ENCODE measurements around the gene ADAMTS18. TPM values are rescaled to one million over a fixed set of nuclear protein-coding genes. Genes with fewer than 3 reads are reported as not detected.
A peak's percentile ranks its signal among the peaks of the same experiment; 100 is the strongest.

Gene ADAMTS18
- total RNA-seq, 1 experiment from 2014 or later = 0.12 TPM

DNA sequence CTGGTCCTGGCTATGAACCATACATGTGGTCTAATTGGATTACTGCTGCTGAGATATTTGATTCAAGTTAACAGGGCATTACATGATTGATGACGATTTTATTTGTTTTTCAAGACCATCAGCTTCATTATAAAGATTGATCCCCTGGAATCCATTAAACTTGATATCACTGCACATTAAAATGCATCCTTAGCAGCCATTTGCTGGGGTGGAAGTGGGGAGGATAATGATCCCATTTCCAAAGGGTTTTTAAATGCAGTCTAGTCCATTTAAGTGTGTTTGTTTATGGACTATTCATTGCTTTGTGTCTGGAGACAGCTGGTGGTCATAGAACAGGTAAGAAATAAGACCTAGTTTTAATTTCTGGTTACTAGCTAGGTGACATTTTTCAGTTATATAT is 40.9 kb downstream of the ADAMTS18 start:
- no peak for DNase-seq (ENCODE audit: low read depth)

DNA sequence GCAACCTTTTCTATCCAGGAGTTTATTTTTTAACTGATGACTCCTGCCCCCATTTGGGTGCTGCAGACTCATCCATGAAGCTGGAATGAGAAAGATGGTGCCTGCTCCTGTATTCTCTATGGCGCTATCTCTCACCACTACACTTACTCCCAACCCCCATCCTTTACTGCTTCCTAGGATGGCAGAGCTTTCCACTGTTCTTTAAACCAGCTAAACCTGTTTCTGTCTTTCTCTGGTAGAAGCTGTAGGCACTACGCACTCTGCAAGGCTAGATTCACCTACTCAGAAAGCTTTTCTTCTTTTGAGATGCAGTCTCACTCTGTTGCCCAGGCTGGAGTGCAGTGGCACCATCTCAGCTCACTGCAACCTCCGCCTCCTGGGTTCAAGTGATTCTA is 47.0 kb downstream of the ADAMTS18 start:
- no peak for DNase-seq (ENCODE audit: low read depth)

DNA sequence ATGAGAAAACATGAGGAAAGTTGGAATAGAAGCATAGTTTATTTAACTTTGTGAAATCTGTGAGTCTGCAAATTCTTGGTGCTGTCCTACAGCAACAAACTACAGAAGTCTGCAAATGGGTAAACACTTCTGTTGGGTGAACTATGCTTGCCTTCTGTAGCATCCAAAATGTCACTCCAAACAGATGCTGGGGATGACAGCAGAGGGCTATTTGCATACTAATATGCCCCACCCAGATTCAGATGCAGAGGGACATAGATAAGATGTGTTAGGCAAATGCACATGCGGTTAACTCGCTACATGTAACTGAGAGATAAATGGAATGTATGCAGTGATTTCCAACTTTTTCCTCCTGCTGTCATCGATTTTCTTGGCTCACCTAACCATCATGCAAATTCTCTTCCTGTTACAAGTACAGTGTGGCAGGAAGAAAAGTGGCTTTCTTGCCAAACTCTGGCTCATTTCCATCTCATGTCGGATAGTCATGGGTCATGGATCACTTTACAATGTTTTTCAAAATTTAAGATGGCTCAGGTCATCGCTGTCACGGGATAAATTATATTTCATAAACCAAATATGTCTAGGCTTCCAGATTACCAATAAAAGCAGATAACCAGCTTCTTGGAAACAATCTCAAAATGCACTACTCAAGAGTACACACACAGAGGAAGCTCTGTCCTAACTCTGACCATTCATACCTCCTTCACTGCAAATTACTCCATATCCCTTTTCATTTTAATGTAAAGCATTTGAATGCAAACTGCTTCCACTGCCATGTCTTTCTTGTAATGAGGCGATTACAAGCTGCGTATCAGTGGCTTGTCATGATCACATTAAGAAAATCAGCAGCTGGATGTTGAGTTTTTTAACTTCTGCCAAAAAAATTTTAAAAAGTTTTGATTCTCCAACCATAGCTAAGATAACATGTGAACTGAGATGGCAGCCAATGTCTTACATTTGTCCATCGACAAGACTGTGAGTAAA is 47.7 kb downstream of the ADAMTS18 start:
- no peak for DNase-seq (ENCODE audit: low read depth)

DNA sequence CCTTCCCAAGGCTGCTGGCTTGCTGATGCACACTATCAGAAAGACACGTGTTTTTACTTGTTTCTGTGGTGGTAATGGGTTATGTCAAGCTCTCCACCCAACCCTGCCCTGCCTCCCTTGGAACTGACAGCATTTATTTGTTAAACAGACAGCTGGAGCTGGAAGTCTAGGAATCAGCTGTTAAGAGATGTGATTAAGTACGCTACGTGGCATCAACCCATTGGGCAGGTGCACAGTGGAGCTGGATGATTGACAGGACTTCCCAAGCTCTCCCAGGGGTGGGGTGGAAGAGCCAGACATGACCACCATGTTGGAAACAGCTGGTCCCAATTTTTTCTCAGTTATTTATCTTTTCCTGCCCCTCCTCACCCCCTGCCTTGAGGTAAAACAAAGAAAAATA is 49.4 kb downstream of the ADAMTS18 start:
- no peak for DNase-seq (ENCODE audit: low read depth)

DNA sequence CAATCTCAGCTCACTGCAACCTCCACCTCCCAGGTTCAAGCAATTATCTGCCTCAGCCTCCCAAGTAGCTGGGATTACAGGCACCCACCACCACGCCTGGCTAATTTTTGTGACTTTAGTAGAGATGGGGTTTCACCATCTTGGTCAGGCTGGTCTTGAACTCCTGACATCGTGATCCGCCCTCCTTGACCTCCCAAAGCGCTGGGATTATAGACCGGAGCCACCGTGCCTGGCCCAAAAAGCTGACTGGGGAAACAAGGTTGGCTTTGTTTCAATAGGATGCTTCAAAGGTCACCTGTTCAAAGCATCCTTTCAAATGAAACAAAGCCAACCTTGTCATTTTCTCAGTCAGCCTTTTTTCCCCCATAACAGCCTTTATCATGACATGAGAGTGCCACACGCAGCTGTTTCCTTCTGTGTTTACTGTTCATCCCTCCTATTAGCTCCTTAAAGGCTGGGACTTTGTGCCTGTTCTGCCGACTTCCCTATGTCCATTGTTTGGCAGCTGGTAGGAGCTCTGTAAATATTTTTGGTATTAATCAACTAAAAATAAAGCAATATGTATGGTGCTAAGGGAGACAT is 51.1 kb downstream of the ADAMTS18 start:
- DNase-seq (ENCODE audit: low read depth) = no peak

DNA sequence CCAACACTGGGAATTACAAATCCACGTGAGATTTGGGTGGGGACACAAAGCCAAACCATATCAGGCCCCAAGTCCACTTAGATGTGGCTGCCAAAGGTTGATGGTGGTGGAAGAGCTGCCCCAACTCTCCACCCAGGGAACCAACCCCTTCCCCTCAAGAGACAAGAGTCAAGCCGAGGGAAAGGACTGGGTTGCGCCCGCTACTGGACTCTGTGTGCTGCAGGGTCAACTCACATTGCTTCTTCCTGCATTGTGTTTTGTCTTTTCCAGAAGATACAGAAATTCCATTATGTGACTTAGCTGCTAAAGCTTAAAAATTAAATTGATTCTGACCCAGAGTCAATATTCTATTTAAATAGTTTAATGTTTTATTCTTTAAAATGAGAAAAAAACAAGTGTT is 58.5 kb downstream of the ADAMTS18 start:
- no peak for DNase-seq (ENCODE audit: low read depth)

DNA sequence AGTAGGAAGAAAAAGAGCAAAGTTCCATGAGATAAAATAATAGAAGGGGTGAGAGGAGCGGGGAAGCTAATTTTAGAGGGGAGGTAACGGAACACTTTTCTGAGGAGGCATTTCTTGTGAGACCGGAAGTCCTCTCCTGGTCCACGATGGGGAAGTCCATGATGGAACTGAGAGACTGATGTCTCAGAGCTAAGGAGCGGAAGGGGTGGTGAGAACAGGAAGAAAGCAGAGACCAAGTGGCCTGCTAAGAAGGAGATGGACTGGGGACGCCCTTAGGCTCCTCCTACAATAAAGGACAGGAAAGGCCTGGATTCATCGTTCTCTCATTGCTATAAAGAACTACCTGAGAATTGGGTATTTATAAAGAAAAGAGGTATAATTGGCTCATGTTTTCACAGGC is 59.4 kb downstream of the ADAMTS18 start:
- no peak for DNase-seq (ENCODE audit: low read depth)

DNA sequence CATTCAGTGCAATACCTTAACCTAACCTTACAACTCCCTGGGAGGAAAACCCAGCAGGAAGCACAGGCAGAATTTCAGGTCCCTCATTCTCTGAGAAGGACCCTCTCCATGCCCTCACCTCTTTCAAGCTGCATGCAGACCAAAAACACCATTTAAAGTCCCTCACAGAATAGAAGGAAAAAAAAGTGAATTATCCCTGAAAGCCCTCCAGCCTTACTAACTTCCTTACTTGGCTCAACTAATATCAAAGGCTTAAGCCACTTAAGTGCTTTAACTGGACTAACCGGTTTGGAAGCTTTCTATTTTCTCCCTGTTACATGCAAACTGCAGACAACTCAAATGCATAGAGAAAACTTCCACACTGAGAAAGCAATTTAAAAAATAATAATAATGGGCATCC is 60.5 kb downstream of the ADAMTS18 start:
- DNase-seq (ENCODE audit: low read depth) = no peak

DNA sequence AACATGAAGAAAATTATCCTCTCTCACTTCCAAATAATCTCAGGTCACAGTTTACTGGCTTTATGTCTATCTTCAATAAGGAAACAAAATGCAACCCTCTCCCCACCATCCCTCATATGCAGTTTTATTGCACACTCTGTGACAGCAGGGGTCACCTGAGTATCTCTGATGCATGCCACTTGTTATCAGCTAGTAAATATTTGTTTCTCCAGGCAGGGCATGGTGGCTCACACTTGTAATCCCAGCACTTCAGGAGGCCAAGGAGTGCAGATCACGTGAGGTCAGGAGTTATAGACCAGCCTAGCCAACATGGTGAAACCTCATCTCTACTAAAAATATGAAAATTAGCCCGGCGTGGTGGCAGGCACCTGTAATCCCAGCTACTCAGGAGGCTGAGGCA is 61.1 kb downstream of the ADAMTS18 start:
- DNase-seq (ENCODE audit: low read depth) = no peak

DNA sequence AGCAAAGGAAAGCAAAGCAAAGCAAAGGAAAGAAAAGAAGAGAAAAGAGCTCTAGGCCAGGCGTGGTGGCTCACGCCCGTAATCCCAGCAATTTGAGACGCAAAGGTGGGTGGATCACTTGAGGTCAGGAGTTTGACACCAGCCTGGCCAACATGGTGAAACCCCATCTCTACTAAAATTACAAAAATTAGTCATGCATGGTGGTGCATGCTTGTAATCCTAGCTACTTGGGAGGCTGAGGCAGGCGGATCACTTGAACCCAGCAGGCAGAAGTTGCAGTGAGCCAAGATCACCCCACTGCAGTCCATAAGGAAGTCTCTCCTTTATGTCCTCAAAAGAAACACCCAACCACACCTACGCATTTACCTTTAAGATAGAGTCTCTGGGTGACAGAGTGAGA is 70.1 kb downstream of the ADAMTS18 start:
- DNase-seq (ENCODE audit: low read depth) = no peak

DNA sequence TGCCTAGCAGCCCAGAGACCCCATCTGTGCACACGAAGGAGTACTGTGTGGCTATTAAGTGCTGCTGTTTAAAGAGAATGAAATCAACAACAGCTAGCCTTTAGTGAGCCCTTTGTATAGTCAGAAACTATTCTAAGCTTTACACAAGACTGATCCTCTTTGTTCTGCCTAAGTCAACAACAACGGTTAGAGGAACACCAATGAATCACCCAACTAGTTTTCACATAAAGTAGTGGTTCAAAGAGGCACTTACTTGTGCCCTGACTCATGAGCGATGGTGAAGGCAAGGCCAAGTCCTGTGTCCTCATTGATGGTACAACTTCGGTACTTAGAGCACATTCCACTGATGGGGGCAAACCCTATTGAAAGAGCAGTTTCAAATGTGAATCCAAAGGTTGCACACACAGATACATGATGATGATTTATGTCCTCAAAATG is 75.8 kb downstream of the ADAMTS18 start:
- DNase-seq (ENCODE audit: low read depth) = peak; percentile 80

DNA sequence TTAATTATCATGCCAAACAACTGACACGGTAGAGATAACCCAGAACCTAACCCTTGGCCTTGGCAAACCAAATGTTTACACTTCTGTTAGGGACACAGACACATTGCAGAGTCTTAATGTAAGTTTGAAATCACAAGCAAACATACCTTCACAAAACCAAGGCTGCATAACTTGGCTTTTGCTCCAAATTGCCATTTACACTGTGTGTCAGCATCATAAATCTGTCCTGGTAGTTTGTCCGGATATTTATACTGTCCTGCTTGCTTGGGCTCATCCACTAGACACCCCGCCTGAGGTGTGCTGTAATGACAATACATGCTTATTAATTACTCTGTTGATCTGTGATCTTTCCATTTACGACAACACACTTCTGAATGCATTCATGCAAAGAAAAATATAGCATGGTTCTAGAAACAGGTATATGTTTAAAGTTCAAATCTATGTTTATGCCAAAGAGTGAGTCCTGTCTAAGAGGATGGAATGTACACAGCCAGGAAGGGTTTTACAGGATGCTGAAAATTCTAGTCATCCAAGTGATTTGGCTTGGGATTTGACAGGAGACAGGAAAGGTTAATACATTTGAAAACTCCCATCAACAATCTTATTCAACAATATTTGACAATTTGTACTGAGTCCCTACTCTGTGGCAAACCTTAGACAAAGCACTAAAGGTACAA is 81.1 kb downstream of the ADAMTS18 start:
- DNase-seq (ENCODE audit: low read depth) = peak; percentile 40

DNA sequence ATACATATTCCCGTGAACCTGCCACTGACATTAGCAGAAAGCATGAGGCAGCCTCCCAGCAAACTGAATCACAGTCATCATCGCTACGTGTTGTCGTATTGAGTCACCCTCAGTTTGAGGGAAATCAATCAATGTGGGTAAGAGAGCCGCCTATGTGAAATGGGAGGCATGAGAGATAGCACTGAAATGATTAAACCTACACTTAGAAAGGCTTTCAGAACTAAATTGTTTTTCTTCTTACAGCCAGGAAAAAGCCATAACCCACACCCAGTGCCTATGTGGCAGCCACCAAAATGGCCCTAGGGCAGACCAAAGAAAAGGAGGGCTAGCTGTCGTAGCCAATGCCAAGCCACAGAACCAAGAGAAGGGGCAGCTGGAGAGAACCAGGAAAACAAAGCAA is 90.5 kb downstream of the ADAMTS18 start:
- peak; percentile 88 for DNase-seq (ENCODE audit: low read depth)

DNA sequence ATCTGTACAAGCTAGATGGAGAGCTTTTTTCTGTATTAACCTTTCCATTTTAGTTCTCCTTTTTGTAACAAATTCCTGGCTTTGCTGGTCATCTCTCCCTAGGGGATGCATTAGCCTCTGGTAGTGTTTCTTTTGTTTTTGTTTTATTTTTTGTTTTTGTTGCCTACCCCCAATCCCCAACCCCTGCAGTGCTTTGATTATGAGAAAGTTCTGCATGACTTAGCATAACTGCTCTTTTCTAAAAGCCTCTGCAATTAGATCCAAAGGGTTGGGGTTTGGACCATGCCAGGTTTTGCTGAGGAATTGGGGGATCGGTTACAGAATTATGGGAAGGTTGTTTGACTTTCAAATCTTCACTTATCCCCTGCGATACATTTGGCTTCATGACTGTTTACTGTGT is 98.2 kb downstream of the ADAMTS18 start:
- DNase-seq (ENCODE audit: low read depth) = no peak

DNA sequence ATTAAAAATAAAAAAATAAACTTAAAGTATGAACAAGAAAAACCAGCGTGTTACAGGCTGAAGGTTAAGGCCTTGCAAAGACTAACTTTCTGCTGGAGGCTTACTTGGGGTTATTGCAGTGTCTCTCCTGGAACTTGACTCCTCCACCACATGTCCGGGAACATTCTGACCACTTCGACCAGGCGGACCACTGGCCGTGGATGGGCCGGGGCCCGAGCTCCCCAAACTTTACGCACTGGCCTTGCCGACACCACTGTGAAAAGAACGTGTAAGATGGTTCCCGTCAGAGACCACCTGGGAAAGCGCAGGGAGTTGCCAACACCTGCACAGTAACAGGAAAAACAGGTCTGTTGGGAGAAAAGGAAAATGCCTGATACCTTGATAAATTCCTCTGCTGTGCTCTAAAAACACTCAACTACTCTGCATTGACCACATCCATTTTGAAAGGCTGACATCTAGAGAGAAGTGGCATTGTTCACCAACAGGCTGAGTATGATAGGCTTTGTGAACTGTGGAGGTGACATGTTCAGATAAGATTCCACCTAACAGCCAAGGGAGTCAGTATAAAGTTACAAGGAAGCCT is 99.1 kb downstream of the ADAMTS18 start:
- no peak for DNase-seq (ENCODE audit: low read depth)

DNA sequence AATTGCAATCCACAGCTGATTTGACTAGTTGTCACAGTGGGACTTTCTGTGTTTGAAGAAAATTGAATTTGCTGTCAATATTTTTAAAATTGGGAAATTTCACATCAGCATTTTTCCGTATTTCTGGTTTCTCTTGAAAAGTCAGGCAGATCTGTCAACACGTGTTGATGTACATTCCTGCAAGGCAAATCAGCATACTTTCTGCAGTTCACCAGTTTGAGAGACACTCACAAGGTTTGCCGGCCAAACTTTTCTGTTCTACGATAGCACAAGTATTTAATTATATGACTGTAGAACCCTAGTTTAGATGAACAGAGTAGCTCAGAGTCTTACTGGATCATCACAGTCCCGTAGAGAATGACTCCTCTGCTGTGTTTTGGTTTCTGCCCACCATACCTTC is 102.0 kb downstream of the ADAMTS18 start:
- no peak for DNase-seq (ENCODE audit: low read depth)

DNA sequence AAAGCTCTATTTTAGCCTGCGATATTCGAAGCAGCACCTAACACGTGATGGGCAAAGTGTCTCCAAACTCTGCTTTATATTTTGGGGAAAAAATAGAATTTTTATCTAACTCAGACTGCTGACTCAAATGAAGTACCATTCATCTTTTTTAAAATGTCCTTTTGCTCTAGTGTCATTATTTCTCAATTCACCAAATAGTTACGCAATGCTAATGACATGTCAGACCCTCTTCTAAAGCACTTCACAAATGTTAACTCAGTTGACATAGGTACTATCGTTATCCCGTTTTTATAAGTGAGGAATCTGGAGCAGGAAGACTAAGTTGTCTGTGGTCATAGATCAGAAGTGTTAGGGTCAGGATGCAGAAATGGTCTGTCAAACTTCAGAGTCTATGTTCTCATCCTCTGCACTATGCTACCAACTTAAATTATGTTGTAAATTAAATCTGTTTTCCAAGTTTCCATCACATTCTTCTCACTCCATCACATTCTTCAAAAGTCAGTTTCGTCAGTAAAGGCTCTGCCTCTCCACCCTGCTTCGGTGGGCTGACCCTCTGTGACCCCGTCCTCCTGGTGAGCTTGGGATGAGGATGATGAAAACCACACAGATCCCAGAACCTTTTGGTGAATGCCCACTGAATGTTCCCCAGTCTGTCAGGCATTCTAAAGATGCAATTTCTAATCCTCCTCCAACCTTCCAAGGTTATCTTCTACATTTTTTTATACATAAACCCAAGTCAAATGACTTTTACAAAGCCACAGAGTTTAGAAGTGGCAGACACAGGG is 102.8 kb downstream of the ADAMTS18 start:
- no peak for DNase-seq (ENCODE audit: low read depth)

DNA sequence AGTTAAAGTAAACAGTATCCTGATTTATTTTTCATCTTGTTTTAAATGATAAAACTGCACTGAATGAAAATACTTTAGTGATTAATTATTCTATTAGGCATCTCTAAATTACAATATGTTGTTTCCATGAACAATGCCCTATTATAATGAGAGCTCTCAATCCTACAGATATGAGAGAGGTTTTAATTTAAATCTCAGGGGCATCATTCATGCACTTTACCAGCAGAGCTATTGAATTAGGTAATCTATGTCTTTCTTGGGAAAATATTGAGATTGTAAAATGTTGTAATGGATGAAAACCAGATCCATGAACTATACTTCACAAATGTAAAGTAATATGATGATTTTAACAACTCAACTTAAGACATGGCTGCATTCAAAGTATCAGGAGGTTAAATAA is 103.8 kb downstream of the ADAMTS18 start:
- DNase-seq (ENCODE audit: low read depth) = no peak

DNA sequence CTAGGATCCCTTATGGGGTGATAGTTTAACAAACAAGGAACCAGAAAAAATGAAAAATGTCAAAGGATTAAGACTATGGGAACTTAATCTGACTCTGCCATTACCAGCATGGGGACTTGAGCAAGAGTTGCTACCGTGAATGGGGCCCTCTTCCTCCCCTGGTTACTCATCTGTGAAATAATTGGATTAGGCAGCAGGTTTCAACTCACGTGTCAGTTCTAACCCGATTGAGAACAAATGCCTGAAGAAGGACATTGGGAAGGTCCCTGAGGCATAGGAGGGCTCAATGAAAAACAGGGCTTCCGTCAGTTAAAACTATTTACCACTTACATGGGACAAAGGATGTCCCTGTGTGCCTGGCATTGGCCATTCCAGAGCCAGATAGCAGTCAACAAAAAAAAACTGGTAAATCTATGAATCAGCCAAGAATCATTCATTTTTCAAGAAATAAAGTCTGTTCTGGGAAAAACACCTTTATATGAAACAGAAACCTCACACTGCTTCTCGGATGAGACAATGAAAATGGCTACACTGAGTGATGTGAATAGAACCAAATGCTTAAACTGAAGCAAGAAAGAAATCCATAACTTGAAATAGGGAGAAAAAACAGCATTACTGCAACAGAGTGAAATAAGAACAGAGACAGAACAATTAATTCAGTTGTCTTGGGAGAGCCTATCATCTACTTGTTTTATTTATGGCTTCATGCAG is 104.3 kb downstream of the ADAMTS18 start:
- no peak for DNase-seq (ENCODE audit: low read depth)

DNA sequence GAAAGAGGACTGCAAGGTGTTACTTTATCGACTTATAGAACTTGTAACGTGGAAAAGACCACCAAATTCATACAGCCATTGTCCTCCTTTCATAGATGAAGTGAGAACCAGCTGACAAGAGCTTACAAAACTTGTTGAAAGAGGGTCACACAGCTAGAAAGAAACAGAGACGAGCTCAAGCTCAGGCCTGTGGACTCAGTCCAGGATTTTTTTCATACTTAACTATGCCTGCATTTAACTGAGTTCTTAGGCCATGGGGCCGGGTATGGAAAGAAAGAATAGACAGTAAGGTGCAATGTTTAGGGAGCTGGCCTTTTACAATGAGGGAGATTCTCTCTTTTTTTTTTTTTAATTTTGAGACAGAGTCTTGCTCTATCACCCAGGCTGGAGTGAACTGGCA is 106.1 kb downstream of the ADAMTS18 start:
- DNase-seq (ENCODE audit: low read depth) = no peak

DNA sequence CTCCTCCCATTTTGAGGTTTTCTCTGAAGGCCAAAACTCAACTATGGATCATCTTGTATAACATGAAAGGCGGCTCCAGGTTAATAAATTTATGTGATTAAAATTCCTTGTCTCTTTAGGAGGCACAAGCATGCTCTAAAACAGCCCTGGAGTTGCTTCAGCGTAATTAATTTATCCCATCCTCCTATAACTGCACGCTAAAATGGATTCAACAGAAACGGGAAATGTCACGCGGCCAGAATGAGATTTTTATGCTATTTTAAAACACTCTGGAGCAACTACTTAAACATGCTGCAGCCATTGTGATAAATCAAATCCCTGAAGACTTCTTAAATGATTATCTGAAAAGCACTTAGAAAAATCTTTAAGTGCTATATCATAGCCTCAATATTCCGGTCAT is 106.6 kb downstream of the ADAMTS18 start:
- no peak for DNase-seq (ENCODE audit: low read depth)

Data from M059J (cell line).